WTC11 (cell line): ENCODE results near the gene FCSK.

ENCODE experiments used
- ELF4 ChIP-seq: sonication (generic); formaldehyde crosslinking; IDR thresholded peaks from 2 replicates; pipeline ENCODE4 v1.8.1; 2022; ENCODE audit warnings: low read depth, mild to moderate bottlenecking, moderate library complexity, missing genetic modification reagents
- EMX1 ChIP-seq: fragments of 250-450 bp; sonication (Bioruptor Pico); IDR thresholded peaks from 2 replicates; pipeline ENCODE4 v1.8.0; 2021; ENCODE audit warnings: mild to moderate bottlenecking
- ESRRA ChIP-seq: sonication (generic); formaldehyde crosslinking; IDR thresholded peaks from 2 replicates; pipeline ENCODE4 v1.8.1; 2022; ENCODE audit warnings: mild to moderate bottlenecking, missing genetic modification reagents, borderline replicate concordance
- KAT7 ChIP-seq: sonication (generic); formaldehyde crosslinking; IDR thresholded peaks from 2 replicates; pipeline ENCODE4 v1.8.1; 2023; ENCODE audit warnings: missing genetic modification reagents, mild to moderate bottlenecking, borderline replicate concordance
- NFYB ChIP-seq: sonication (generic); formaldehyde crosslinking; conservative IDR thresholded peaks from 2 replicates; pipeline ENCODE4 v1.8.0; 2022; ENCODE audit warnings: low read depth, missing genetic modification reagents
- NR2C2 ChIP-seq: sonication (generic); formaldehyde crosslinking; IDR thresholded peaks from 2 replicates; pipeline ENCODE4 v1.8.0; 2022; ENCODE audit warnings: mild to moderate bottlenecking, missing genetic modification reagents
- ZNF416 ChIP-seq: fragments of 250-450 bp; sonication (Bioruptor Pico); IDR thresholded peaks from 2 replicates; pipeline ENCODE4 v1.9.0; 2021; ENCODE audit warnings: mild to moderate bottlenecking, inconsistent platforms
- TF ChIP-seq, protein P1 (sequence below): fragments of 200-600 bp; IDR thresholded peaks from 2 replicates; pipeline ENCODE4 v1.8.0; 2022; ENCODE audit warnings: antibody characterized with exemption
- TF ChIP-seq, protein P2 (sequence below): sonication (generic); formaldehyde crosslinking; IDR thresholded peaks from 2 replicates; pipeline ENCODE4 v1.8.0; 2022; ENCODE audit warnings: mild to moderate bottlenecking, missing genetic modification reagents
- TF ChIP-seq, protein P3 (sequence below): sonication (generic); formaldehyde crosslinking; IDR thresholded peaks from 2 replicates; pipeline ENCODE4 v1.8.1; 2022; ENCODE audit warnings: mild to moderate bottlenecking, missing genetic modification reagents, moderate library complexity, borderline replicate concordance
- TF ChIP-seq, protein P4 (sequence below): fragments of 250-450 bp; sonication (Bioruptor Pico); IDR thresholded peaks from 2 replicates; pipeline ENCODE4 v1.9.0; 2021; ENCODE audit warnings: moderate library complexity, mild to moderate bottlenecking, inconsistent platforms, borderline replicate concordance
- TF ChIP-seq, protein P5 (sequence below): sonication (generic); formaldehyde crosslinking; IDR thresholded peaks from 2 replicates; pipeline ENCODE4 v1.8.0; 2023; ENCODE audit warnings: missing genetic modification reagents, mild to moderate bottlenecking, borderline replicate concordance
- TF ChIP-seq, protein P6 (sequence below): sonication (generic); formaldehyde crosslinking; IDR thresholded peaks from 2 replicates; pipeline ENCODE4 v1.8.1; 2022; ENCODE audit warnings: low read depth, missing genetic modification reagents, borderline replicate concordance
- TF ChIP-seq, protein P7 (sequence below): sonication (generic); formaldehyde crosslinking; IDR thresholded peaks from 2 replicates; pipeline ENCODE4 v1.8.1; 2023; ENCODE audit warnings: mild to moderate bottlenecking, moderate library complexity, missing genetic modification reagents

DNA sequence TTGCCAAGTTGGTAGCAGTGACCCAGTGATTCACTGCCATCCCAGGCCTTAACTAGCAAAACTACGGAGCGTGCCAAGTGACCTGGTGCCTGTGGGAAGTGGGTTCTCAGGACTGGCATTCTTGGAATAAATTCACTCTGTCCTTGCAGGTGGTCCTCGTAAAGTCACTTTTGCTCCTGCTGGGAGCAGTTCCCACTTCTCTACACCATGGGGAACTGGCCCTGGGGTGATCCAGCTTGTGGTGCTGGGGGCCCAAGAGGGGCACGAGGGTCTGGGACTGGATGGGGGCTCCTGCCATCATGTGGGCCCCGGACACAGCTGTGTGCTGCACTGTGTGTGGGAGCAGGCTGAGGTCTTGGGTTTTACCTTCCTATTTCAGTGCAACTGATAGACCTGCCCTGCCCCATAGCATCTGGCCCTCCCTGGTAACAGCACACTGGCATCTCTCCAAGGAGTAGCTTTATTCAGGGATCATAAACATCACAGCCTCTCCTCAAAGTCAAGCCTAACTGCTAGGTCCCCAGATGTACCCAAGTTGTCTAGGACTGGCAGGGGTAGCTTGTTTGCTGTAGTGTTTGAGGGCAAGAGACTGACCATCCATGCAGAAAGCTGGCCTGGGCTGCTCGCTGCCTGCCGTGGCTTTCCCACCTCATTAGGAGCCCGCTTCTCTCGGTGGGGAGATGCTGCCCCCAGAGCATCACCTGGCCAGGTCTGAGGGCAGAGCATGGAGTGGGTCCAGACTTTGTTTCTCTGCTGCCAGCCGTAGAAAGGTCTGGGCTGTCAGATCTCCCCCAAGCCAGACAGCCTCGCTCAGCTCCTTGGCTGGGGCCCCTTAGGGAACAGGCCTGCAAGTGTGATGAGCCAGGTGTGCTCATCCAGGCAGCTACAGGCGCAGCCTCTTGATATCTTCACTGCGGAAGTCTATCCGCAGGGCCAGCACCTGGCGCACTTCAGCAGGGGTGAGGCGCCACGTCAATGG lies 26.0 kb downstream of the FCSK start:
- TF ChIP-seq, protein P1, sequence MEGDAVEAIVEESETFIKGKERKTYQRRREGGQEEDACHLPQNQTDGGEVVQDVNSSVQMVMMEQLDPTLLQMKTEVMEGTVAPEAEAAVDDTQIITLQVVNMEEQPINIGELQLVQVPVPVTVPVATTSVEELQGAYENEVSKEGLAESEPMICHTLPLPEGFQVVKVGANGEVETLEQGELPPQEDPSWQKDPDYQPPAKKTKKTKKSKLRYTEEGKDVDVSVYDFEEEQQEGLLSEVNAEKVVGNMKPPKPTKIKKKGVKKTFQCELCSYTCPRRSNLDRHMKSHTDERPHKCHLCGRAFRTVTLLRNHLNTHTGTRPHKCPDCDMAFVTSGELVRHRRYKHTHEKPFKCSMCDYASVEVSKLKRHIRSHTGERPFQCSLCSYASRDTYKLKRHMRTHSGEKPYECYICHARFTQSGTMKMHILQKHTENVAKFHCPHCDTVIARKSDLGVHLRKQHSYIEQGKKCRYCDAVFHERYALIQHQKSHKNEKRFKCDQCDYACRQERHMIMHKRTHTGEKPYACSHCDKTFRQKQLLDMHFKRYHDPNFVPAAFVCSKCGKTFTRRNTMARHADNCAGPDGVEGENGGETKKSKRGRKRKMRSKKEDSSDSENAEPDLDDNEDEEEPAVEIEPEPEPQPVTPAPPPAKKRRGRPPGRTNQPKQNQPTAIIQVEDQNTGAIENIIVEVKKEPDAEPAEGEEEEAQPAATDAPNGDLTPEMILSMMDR: no peak
- TF ChIP-seq, protein P2, sequence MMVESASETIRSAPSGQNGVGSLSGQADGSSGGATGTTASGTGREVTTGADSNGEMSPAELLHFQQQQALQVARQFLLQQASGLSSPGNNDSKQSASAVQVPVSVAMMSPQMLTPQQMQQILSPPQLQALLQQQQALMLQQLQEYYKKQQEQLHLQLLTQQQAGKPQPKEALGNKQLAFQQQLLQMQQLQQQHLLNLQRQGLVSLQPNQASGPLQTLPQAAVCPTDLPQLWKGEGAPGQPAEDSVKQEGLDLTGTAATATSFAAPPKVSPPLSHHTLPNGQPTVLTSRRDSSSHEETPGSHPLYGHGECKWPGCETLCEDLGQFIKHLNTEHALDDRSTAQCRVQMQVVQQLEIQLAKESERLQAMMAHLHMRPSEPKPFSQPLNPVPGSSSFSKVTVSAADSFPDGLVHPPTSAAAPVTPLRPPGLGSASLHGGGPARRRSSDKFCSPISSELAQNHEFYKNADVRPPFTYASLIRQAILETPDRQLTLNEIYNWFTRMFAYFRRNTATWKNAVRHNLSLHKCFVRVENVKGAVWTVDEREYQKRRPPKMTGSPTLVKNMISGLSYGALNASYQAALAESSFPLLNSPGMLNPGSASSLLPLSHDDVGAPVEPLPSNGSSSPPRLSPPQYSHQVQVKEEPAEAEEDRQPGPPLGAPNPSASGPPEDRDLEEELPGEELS (CRISPR knock-in tag): no peak
- TF ChIP-seq EMX1 (CRISPR knock-in tag) (no peak), KAT7 (CRISPR knock-in tag) (no peak), ESRRA (no peak), ELF4 (no peak), NR2C2 (CRISPR knock-in tag) (no peak), ZNF416 (CRISPR knock-in tag) (no peak), NFYB (CRISPR knock-in tag) (no peak)
- TF ChIP-seq, protein P3, sequence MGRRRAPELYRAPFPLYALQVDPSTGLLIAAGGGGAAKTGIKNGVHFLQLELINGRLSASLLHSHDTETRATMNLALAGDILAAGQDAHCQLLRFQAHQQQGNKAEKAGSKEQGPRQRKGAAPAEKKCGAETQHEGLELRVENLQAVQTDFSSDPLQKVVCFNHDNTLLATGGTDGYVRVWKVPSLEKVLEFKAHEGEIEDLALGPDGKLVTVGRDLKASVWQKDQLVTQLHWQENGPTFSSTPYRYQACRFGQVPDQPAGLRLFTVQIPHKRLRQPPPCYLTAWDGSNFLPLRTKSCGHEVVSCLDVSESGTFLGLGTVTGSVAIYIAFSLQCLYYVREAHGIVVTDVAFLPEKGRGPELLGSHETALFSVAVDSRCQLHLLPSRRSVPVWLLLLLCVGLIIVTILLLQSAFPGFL (CRISPR knock-in tag): no peak
- TF ChIP-seq, protein P4, sequence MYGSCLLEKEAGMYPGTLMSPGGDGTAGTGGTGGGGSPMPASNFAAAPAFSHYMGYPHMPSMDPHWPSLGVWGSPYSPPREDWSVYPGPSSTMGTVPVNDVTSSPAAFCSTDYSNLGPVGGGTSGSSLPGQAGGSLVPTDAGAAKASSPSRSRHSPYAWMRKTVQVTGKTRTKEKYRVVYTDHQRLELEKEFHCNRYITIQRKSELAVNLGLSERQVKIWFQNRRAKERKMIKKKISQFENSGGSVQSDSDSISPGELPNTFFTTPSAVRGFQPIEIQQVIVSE: no peak
- TF ChIP-seq, protein P5, sequence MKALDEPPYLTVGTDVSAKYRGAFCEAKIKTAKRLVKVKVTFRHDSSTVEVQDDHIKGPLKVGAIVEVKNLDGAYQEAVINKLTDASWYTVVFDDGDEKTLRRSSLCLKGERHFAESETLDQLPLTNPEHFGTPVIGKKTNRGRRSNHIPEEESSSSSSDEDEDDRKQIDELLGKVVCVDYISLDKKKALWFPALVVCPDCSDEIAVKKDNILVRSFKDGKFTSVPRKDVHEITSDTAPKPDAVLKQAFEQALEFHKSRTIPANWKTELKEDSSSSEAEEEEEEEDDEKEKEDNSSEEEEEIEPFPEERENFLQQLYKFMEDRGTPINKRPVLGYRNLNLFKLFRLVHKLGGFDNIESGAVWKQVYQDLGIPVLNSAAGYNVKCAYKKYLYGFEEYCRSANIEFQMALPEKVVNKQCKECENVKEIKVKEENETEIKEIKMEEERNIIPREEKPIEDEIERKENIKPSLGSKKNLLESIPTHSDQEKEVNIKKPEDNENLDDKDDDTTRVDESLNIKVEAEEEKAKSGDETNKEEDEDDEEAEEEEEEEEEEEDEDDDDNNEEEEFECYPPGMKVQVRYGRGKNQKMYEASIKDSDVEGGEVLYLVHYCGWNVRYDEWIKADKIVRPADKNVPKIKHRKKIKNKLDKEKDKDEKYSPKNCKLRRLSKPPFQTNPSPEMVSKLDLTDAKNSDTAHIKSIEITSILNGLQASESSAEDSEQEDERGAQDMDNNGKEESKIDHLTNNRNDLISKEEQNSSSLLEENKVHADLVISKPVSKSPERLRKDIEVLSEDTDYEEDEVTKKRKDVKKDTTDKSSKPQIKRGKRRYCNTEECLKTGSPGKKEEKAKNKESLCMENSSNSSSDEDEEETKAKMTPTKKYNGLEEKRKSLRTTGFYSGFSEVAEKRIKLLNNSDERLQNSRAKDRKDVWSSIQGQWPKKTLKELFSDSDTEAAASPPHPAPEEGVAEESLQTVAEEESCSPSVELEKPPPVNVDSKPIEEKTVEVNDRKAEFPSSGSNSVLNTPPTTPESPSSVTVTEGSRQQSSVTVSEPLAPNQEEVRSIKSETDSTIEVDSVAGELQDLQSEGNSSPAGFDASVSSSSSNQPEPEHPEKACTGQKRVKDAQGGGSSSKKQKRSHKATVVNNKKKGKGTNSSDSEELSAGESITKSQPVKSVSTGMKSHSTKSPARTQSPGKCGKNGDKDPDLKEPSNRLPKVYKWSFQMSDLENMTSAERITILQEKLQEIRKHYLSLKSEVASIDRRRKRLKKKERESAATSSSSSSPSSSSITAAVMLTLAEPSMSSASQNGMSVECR (CRISPR knock-in tag): no peak
- TF ChIP-seq, protein P6, sequence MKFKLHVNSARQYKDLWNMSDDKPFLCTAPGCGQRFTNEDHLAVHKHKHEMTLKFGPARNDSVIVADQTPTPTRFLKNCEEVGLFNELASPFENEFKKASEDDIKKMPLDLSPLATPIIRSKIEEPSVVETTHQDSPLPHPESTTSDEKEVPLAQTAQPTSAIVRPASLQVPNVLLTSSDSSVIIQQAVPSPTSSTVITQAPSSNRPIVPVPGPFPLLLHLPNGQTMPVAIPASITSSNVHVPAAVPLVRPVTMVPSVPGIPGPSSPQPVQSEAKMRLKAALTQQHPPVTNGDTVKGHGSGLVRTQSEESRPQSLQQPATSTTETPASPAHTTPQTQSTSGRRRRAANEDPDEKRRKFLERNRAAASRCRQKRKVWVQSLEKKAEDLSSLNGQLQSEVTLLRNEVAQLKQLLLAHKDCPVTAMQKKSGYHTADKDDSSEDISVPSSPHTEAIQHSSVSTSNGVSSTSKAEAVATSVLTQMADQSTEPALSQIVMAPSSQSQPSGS (CRISPR knock-in tag): no peak
- TF ChIP-seq, protein P7, sequence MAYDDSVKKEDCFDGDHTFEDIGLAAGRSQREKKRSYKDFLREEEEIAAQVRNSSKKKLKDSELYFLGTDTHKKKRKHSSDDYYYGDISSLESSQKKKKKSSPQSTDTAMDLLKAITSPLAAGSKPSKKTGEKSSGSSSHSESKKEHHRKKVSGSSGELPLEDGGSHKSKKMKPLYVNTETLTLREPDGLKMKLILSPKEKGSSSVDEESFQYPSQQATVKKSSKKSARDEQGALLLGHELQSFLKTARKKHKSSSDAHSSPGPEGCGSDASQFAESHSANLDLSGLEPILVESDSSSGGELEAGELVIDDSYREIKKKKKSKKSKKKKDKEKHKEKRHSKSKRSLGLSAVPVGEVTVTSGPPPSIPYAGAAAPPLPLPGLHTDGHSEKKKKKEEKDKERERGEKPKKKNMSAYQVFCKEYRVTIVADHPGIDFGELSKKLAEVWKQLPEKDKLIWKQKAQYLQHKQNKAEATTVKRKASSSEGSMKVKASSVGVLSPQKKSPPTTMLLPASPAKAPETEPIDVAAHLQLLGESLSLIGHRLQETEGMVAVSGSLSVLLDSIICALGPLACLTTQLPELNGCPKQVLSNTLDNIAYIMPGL (CRISPR knock-in tag): no peak
